Stomach (tissue), 4 donors: ENCODE measurements around the gene C11orf65.

ENCODE experiments used
- EP300 ChIP-seq: sonication (generic); formaldehyde crosslinking; IDR thresholded peaks from one replicate; pipeline ENCODE4 v1.6.1; 2017; ENCODE audit warnings: antibody characterized with exemption
- TF ChIP-seq, protein P1 (sequence below), 7 experiments: fragments of 450-650 bp in 4 of 7; fragments of 200-600 bp in 3 of 7; sonication (generic) in 3 of 7; IDR thresholded peaks; one replicate each; pipeline ENCODE4 v1.5.1; 2016 to 2019; ENCODE audit warnings: antibody characterized with exemption in 7 of 7, control low read depth in 2 of 7, mild to moderate bottlenecking in 1 of 7

DNA sequence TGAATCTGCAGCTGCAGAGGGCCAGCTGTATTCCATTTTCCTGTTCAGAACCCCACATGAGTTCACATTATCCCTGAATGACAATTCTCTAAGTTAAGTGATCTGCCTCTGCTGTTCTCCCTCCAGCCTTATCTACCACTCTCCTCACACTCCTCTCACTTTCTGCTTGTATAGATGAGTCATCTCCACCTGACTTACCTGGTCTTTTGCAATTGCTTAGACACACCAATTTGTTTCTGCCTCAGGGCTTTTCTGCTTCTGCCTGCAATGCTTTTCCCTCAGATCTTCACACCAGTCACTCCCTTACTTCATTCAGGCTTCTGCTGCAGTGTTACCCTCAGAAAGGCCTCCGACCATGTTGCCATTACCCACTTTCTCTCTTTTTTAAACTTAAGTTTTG, 126.4 kb downstream of the C11orf65 start:
- TF ChIP-seq, protein P1, sequence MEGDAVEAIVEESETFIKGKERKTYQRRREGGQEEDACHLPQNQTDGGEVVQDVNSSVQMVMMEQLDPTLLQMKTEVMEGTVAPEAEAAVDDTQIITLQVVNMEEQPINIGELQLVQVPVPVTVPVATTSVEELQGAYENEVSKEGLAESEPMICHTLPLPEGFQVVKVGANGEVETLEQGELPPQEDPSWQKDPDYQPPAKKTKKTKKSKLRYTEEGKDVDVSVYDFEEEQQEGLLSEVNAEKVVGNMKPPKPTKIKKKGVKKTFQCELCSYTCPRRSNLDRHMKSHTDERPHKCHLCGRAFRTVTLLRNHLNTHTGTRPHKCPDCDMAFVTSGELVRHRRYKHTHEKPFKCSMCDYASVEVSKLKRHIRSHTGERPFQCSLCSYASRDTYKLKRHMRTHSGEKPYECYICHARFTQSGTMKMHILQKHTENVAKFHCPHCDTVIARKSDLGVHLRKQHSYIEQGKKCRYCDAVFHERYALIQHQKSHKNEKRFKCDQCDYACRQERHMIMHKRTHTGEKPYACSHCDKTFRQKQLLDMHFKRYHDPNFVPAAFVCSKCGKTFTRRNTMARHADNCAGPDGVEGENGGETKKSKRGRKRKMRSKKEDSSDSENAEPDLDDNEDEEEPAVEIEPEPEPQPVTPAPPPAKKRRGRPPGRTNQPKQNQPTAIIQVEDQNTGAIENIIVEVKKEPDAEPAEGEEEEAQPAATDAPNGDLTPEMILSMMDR (IDR thresholded peaks at IDR 0.05): no peak
- TF ChIP-seq EP300: no peak
